GM18861 (cell line): ENCODE data around the gene C19orf73.

Experiments used
- ATAC-seq: cut with Tn5 transposase; IDR thresholded peaks from one replicate; pipeline ENCODE4 v1.9.1; 2021; ENCODE audit not compliant: unreplicated experiment

The C19orf73 gene

DNA sequence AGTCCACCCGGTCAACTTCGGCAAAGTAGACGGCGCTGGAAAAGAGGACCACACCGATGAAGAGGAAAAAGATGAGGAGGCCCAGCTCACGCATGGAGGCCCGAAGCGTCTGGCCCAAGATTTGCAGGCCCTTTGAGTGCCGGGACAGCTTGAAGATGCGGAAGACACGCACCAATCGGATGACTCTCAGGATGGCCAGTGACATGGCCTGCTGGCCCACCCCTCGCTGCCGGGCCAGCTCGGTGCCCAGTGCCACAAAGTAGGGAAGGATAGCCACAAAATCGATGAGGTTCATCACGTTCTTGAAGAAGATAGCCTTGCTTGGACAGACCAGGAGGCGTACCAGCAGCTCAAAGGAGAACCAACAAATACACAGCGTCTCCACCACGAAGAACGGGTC lies 48.5 kb downstream of the C19orf73 start:
- ATAC-seq, result no peak

DNA sequence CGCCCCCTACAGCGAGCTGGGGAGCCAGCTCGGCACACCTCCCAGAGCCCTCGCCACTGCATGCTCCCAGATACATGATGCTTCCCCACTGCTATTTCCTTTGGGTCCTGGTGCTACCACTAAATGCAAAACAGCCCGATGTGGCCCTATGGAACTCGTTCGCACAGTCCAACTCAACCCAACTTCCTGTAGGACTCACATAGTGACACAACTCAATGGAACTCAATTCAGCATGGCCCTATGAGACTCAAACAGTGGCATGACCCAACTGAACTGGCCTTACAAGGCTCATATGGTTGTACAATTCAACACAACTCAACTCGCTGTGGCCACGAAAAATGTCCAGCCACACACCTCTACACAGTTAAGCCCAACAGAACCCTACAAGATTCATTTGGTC lies 49.9 kb downstream of the C19orf73 start:
- ATAC-seq, result no peak
